Measurements from ENCODE around the gene FOXC2. TPM values are rescaled to one million over a fixed set of nuclear protein-coding genes. Genes with fewer than 3 reads are reported as not detected.

Gene FOXC2
- total and polyA plus RNA-seq, 2 donors (not counting 1 experiment from before 2014, with no cell fraction given), result not detected

- H3K4me3 Mint-ChIP-seq, result no peak overlapping the region
- WGBS (ENCODE audit: insufficient coverage), result 91% methylated on average over 12 of the region's 19 CpGs
- Histone ChIP-seq H3K27me3 (replicated peaks in 1 of 4; ENCODE audit: control extremely low read depth in 1 of 4, control insufficient read depth in 3 of 4, insufficient read depth in 4 of 4, low read length in 3 of 4) (peaks cover 0 to 64% (median 25%) of the 10 kb centered on the region in 4 experiments), H3K27ac (ENCODE audit: low read length in 2 of 2) (no peak overlapping the region), H3K4me1 (ENCODE audit: control insufficient read depth in 2 of 2, insufficient read depth in 2 of 2, low read length in 2 of 2) (peaks cover 14% of the 10 kb centered on the region in 2 donors), H3K36me3 (replicated peaks in 1 of 2; ENCODE audit: control extremely low read depth in 1 of 2, control insufficient read depth in 1 of 2, extremely low read depth in 1 of 2, insufficient read depth in 2 of 2, low read length in 1 of 2) (no peaks in the 10 kb centered on the region), H2AFZ (ENCODE audit: insufficient read depth, low read depth, low read length, poor library complexity, severe bottlenecking) (no peak overlapping the region), H3K4me3 (ENCODE audit: control extremely low read depth in 1 of 5, extremely low read depth in 1 of 5, insufficient read depth in 1 of 5, low read depth in 2 of 5, low read length in 4 of 5) (no peak overlapping the region), H3K9me3 (ENCODE audit: control extremely low read depth in 1 of 3, control insufficient read depth in 2 of 3, insufficient read depth in 1 of 3, low read length in 2 of 3) (peaks cover 0 to 4% (median 0%) of the 10 kb centered on the region in 3 donors), H3K9ac (ENCODE audit: low read length) (no peak overlapping the region), H3K79me2 (ENCODE audit: control insufficient read depth, insufficient read depth, low read length) (no peaks in the 10 kb centered on the region), H3K4me2 (replicated peaks; ENCODE audit: low read depth, low read length, poor library complexity, severe bottlenecking) (no peak overlapping the region), H4K20me1 (ENCODE audit: control insufficient read depth, insufficient read depth, low read length, poor library complexity, severe bottlenecking) (no peaks in the 10 kb centered on the region)
- intact Hi-C loops (cut with micrococcal nuclease), result no loop called here
- DNase-seq (no peak), ATAC-seq (ENCODE audit: low read depth) (no peak)
- no peak overlapping the region for H3K27ac Mint-ChIP-seq
- H3K9me3 Mint-ChIP-seq (ENCODE audit: insufficient read depth), result no peaks in the 10 kb centered on the region
- ChIA-PET POLR2A (no interaction called here), CTCF (no interaction called here)
- TF ChIP-seq, protein P1, sequence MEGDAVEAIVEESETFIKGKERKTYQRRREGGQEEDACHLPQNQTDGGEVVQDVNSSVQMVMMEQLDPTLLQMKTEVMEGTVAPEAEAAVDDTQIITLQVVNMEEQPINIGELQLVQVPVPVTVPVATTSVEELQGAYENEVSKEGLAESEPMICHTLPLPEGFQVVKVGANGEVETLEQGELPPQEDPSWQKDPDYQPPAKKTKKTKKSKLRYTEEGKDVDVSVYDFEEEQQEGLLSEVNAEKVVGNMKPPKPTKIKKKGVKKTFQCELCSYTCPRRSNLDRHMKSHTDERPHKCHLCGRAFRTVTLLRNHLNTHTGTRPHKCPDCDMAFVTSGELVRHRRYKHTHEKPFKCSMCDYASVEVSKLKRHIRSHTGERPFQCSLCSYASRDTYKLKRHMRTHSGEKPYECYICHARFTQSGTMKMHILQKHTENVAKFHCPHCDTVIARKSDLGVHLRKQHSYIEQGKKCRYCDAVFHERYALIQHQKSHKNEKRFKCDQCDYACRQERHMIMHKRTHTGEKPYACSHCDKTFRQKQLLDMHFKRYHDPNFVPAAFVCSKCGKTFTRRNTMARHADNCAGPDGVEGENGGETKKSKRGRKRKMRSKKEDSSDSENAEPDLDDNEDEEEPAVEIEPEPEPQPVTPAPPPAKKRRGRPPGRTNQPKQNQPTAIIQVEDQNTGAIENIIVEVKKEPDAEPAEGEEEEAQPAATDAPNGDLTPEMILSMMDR (IDR thresholded peaks at IDR 0.05), result no peak
- TF ChIP-seq EZH2 (IDR thresholded peaks at IDR 0.05; ENCODE audit: borderline replicate concordance, insufficient read depth, low read depth, low read length, poor library complexity, severe bottlenecking), result no peak
- peaks cover 65% of the 10 kb centered on the region for H3K27me3 Mint-ChIP-seq
- peaks cover 20% of the 10 kb centered on the region for H3K4me1 Mint-ChIP-seq
Measured at GRCh38 chr16:86580063-86580790, 13.6 kb downstream of the FOXC2 start.

GRCh38 chr16:86580791-86581170 lies 14.2 kb downstream of the FOXC2 start:
- Histone ChIP-seq H3K27me3 (replicated peaks in 1 of 4; ENCODE audit: control extremely low read depth in 1 of 4, control insufficient read depth in 3 of 4, insufficient read depth in 4 of 4, low read length in 3 of 4) (peaks cover 0 to 59% (median 23%) of the 10 kb centered on the region in 4 experiments), H3K4me1 (ENCODE audit: control insufficient read depth in 2 of 2, insufficient read depth in 2 of 2, low read length in 2 of 2) (peaks cover 9 to 11% of the 10 kb centered on the region in 2 donors), H3K79me2 (ENCODE audit: control insufficient read depth, insufficient read depth, low read length) (no peaks in the 10 kb centered on the region), H3K9ac (ENCODE audit: low read length) (no peak overlapping the region), H3K4me3 (ENCODE audit: control extremely low read depth in 1 of 5, extremely low read depth in 1 of 5, insufficient read depth in 1 of 5, low read depth in 2 of 5, low read length in 4 of 5) (no peak overlapping the region), H3K36me3 (replicated peaks in 1 of 2; ENCODE audit: control extremely low read depth in 1 of 2, control insufficient read depth in 1 of 2, extremely low read depth in 1 of 2, insufficient read depth in 2 of 2, low read length in 1 of 2) (no peaks in the 10 kb centered on the region), H3K27ac (ENCODE audit: low read length in 2 of 2) (no peak overlapping the region), H2AFZ (ENCODE audit: insufficient read depth, low read depth, low read length, poor library complexity, severe bottlenecking) (no peak overlapping the region), H3K9me3 (ENCODE audit: control extremely low read depth in 1 of 3, control insufficient read depth in 2 of 3, insufficient read depth in 1 of 3, low read length in 2 of 3) (peaks cover 0 to 2% (median 0%) of the 10 kb centered on the region in 3 donors), H4K20me1 (ENCODE audit: control insufficient read depth, insufficient read depth, low read length, poor library complexity, severe bottlenecking) (no peaks in the 10 kb centered on the region), H3K4me2 (replicated peaks; ENCODE audit: low read depth, low read length, poor library complexity, severe bottlenecking) (no peak overlapping the region)
- no peak for DNase-seq
- CTCF ChIA-PET, result no interaction called here
- WGBS (ENCODE audit: insufficient coverage), result 89% methylated on average over 3 of the region's 9 CpGs
- POLR2A ChIA-PET, result no interaction called here
- peaks cover 17% of the 10 kb centered on the region for H3K4me1 Mint-ChIP-seq
- TF ChIP-seq, protein P1 (IDR thresholded peaks at IDR 0.05), result no peak
- TF ChIP-seq EZH2 (IDR thresholded peaks at IDR 0.05; ENCODE audit: borderline replicate concordance, insufficient read depth, low read depth, low read length, poor library complexity, severe bottlenecking), result no peak
- peaks cover 66% of the 10 kb centered on the region for H3K27me3 Mint-ChIP-seq
- intact Hi-C loops (cut with micrococcal nuclease), result no loop called here
- no peaks in the 10 kb centered on the region for H3K9me3 Mint-ChIP-seq (ENCODE audit: insufficient read depth)
- H3K27ac Mint-ChIP-seq, result no peak overlapping the region
- ATAC-seq (ENCODE audit: low read depth), result no peak
- H3K4me3 Mint-ChIP-seq, result no peak overlapping the region
